ENCODE data around the gene VRK3.

VRK3 gene

DNA sequence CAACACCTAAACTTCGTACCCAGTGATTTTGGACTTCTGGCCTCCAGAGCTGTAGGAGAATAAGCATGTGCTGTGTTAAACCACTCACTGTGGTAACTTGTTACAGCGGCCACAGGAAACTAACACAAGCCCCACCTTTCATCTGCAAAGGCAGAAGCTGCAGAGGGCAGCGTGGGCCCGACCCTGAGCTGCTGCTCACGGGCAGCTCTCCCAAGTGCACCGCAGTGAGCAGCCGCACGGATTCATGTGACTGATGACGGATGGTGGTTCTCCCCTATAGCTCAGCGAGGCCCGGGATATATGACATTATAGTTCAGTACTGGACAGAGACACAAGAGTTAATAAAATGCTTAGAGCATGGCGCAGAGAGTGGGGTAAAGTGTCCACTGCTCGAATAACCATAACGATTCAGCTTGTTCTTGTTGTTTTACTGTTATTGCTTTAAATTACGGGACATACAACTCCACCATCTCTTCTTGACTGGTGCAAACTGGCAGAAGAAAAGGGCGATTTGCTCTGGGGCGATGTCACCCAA, 21.9 kb downstream of the VRK3 start:
- no peak for DNase-seq (ENCODE audit: extremely low read depth, low read depth)
- no peak overlapping the region for H3K4me3 ChIP-seq (replicated peaks; ENCODE audit: low read depth, low read length)
- TF ChIP-seq, protein P1, sequence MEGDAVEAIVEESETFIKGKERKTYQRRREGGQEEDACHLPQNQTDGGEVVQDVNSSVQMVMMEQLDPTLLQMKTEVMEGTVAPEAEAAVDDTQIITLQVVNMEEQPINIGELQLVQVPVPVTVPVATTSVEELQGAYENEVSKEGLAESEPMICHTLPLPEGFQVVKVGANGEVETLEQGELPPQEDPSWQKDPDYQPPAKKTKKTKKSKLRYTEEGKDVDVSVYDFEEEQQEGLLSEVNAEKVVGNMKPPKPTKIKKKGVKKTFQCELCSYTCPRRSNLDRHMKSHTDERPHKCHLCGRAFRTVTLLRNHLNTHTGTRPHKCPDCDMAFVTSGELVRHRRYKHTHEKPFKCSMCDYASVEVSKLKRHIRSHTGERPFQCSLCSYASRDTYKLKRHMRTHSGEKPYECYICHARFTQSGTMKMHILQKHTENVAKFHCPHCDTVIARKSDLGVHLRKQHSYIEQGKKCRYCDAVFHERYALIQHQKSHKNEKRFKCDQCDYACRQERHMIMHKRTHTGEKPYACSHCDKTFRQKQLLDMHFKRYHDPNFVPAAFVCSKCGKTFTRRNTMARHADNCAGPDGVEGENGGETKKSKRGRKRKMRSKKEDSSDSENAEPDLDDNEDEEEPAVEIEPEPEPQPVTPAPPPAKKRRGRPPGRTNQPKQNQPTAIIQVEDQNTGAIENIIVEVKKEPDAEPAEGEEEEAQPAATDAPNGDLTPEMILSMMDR (IDR thresholded peaks at IDR 0.05; ENCODE audit: low read depth, low read length, missing control alignments), result no peak

DNA sequence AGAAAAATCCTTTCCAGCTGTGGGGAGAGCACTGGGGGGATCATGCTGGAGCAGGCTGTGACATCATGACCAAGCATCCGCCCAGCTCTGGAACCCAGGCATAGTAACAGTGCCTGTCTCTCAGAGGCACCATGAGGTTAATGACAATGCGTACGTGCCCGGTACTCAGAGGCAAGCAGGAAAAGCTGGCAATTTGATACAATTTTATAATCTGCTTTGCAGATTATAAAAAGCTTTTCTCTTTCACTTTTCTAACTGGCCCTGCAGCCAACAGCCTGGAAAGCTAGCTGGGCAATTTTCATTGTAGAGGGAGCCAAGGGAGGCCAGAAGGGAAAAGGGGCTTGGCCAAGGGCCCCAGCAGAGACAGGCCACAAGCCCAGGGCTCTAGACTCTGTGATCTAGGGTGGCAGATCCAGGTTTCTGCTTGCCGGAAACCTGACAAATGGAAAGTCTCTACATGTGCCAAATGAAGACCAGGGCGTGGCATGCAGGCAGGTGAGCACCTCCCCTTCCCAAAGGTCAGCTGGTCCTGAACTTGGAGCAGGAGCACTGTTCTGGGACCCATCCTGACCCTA, 22.7 kb downstream of the VRK3 start:
- TF ChIP-seq, protein P1 (IDR thresholded peaks at IDR 0.05; ENCODE audit: low read depth, low read length, missing control alignments), result no peak
- H3K4me3 ChIP-seq (replicated peaks; ENCODE audit: low read depth, low read length), result no peak overlapping the region
- no peak for DNase-seq (ENCODE audit: extremely low read depth, low read depth)

DNA sequence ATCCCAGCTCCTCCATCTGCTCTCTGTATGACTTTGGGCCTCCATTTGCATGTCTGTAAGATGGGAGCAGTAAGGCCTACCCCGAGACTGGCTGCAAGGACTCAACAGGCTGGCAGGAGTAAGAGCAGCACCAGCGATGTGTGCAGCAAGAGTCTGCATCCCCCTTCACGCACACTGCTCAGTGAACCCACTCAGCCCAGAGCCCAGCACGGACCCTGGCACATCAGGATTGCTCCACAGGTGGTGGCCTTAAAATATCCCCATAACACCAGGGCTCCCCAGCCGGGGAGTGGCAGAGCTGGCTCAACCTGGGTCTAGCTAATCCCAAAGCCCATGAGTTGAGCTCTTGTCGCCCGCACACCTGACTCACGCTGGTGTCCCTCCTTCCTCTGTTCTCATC, 23.4 kb downstream of the VRK3 start:
- no peak overlapping the region for H3K4me3 ChIP-seq (replicated peaks; ENCODE audit: low read depth, low read length)
- DNase-seq (ENCODE audit: extremely low read depth, low read depth), result no peak
- TF ChIP-seq, protein P1 (IDR thresholded peaks at IDR 0.05; ENCODE audit: low read depth, low read length, missing control alignments), result no peak

DNA sequence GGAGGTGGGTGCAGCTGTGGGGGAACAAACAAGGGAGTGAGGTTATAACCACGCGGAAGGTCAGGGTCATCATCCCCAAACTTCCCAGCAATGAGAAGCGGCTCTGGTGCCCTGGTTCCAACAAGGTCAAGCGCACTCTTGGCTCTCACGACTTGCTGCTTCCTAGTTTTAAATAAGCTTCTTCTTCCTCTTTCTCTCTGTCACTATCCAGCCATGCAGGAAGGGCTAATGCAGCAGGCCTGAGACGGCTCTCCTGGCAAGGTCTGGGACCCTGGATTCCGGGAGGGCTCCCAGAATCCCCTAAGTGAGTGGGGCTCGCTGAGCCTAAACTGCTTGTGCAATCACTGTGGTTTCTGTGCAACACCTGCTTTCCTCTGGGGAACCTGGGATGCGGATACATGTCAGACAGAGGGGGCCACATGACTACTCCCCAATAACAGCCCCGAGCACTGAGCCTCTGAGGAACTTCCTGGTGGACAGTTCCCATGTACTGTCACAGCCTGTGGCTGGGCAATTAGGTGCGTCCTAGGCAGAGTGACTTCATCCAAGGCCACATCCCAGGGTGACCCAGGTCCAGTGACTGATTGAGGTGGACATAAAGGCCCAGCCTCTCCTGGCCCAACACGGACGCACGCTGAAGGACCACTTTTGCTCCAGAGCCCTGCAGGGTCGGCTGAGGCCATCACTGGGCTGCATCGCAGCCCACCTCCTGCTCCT, 24.2 kb downstream of the VRK3 start:
- H3K4me3 ChIP-seq (replicated peaks; ENCODE audit: low read depth, low read length), result no peak overlapping the region
- DNase-seq (ENCODE audit: extremely low read depth, low read depth), result no peak
- TF ChIP-seq, protein P1 (IDR thresholded peaks at IDR 0.05; ENCODE audit: low read depth, low read length, missing control alignments), result no peak

DNA sequence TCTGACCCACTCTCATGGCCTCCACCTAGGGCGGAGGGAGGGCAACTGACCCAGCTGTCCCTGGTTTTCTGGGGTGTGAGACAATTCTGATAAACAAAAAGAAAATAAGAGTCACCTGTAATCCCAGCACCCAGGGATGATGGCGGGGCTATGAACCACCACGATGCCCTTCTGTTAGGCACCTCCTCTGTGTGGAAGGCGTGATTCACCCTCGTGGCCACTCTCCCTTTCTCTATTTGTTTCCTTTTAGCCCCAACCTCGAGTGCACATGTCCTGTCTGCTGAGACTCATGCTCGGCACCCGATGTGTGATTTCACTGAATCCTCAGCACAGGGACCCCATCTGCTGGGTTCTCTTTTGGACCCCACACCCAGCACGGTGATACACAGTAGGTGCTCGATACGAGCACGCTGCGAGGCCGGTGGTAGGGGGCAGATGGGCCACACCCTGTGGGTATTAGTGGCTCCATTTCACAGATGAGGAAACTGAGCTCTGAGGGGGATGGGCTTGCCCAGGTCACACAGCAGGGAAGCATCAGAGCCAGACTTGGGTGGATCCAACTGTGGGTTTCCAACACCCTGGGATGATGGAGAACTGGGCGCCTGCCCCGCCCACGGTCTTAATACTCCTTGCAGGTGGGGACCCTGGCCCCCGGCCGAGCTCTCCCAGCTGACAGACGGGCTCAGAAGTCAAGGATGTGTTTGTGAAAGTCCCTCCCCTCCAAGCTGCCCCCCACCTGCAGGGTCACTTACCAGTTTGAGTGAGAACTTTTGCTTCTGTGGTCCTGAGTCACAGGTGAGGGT, 24.9 kb downstream of the VRK3 start:
- no peak overlapping the region for H3K4me3 ChIP-seq (replicated peaks; ENCODE audit: low read depth, low read length)
- DNase-seq (ENCODE audit: extremely low read depth, low read depth), result no peak
- TF ChIP-seq, protein P1 (IDR thresholded peaks at IDR 0.05; ENCODE audit: low read depth, low read length, missing control alignments), result no peak

DNA sequence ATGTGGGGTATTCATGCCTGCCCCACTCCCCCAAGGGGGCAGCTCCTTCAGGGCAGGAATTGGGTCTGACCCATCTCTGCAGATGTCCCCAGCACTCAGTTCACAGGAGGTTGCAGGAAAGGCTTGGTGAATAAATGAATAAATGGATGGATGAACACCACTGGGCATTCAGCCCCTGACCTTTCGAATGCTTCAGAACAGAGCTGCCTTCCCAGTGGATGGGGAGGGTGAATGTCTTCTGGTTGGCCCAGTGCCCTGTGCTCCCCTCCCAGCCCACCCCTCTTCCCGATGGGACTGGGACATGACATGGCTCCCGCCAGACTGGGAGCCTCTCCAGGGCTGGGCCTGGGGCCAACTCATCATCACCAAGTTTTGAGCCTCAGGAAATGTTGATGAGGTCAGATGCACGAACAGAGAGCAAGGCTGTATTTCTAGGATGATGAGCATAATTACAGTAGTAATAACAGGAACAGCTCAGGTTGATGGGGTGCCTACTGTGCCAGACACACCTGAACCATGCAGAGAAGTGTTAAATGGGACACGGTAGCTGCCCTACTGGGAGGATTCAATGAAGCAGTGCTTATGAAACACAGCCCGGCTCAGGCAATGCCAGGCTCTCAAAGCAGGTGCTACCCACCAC, 25.7 kb downstream of the VRK3 start:
- TF ChIP-seq, protein P1 (IDR thresholded peaks at IDR 0.05; ENCODE audit: low read depth, low read length, missing control alignments), result no peak
- DNase-seq (ENCODE audit: extremely low read depth, low read depth), result no peak
- no peak overlapping the region for H3K4me3 ChIP-seq (replicated peaks; ENCODE audit: low read depth, low read length)

Measured in HFF-Myc (cell line).